Measurements from ENCODE around the gene NPEPPS. TPM values are rescaled to one million over a fixed set of nuclear protein-coding genes. Genes with fewer than 3 reads are reported as not detected.

Gene NPEPPS
- total RNA-seq, result 116 and 142 TPM in 2 replicates

DNA sequence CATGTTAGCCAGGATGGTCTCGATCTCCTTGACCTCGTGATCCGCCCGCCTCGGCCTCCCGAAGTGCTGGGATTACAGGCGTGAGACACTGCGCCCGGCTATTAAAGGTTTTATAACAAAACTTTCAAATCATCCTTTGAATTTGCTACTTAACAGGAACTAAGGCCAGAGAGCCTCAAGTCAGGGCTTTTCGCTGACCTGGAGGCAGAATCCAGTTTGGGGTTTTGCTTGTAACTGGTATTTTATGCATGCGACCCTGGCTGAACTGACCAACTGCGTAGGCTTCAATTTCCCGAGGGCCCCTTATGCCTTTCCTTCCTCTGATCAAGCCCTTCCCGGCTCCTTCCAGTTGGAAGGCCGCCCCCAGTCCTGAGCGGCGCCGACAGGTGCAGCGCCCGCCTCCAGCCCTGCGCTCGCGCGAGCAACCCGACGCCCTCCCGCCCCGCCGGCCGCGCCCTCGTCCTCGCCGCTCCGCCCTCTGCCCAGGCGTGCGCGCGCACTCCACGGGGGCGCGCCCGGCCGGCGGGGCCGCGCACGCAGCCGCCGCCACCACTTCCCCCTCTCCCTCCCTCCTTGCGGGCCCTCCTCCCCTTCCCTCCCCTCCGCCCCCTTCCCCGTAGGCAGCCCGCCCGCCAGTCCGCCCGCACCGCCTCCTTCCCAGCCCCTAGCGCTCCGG is at the start of gene NPEPPS:
TSS of gene NPEPPS (plus strand) at position 552 of the 676 bp plus-strand sequence. CDS start 193 bp downstream, outside the sequence.

DNA sequence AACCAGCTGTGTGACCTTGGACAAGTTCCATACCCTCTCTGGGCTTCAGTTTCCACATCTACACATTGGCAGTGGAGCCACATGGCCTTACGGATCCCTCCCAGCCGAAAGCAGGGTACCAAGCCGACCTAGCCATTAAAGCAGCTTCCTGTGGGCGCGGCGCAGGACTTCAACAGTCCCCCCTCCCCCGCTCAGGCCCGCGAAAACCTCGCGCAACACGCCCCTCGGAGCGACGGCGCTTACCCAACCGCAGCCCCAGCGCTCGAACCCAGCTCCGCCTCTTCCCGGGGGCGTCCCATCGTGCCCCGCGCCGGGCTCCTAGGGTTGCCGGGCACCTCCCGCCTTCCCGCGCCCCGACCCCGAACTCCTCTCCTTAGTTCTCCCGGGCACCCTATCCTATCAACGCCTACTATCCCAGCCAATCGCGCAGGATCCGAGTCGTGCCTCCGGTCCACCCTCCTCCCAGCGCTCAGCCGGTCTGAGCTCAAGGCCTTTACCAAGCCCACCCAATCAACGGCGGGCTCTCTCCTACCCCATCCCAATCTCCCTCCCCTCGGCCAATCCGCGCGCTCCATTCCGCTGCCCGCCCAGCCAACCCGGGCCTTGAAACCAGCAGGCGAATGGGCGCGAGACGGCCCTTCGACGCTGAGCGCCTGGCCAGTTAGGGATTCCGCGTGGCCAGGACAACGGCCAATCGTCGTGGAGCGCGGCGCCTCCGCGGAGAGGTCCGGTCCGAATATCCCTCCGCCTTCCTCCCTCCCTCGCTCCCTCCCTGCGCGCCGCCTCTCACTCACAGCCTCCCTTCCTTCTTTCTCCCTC is 118.5 kb downstream of the NPEPPS start, which contains the start of gene KPNB1:
TSS of gene KPNB1 (plus strand) at position 767 of the 819 bp plus-strand sequence. CDS start 326 bp downstream, outside the sequence.

Other genes starting within 250 kb of the NPEPPS start
- 3.7 and 12.9 TPM in 2 replicates for gene EFCAB13, start 207.2 kb upstream of the NPEPPS start, total RNA-seq
- gene KPNB1, start 118.8 kb downstream of the NPEPPS start, total RNA-seq, result 506 and 887 TPM in 2 replicates
- 8.7 and 11.1 TPM in 2 replicates for gene TBKBP1, start 163.1 kb downstream of the NPEPPS start, total RNA-seq
- gene TBX21, start 202.1 kb downstream of the NPEPPS start, total RNA-seq, result 0.12 and 1.4 TPM in 2 replicates